A673 (cell line): Measurements from ENCODE around the gene POLR2J3. TPM values are rescaled to one million over a fixed set of nuclear protein-coding genes. Genes with fewer than 3 reads are reported as not detected.

Experiments
- total RNA-seq: library from RNA; stranded (reverse); gene quantifications from 2 replicates; pipeline ENCODE4 v1.2.3, GENCODE V29; 2021

Gene POLR2J3
- total RNA-seq, 1 experiment from 2014 or later, result 23.3 TPM

Other genes starting within 250 kb of the POLR2J3 start
- not detected in 2 replicates for gene SPDYE6, start 216.1 kb downstream of the POLR2J3 start, total RNA-seq
- gene PRKRIP1, start 176.2 kb downstream of the POLR2J3 start, total RNA-seq, result 24.9 and 30.8 TPM in 2 replicates
- gene ORAI2, start 139.0 kb downstream of the POLR2J3 start, total RNA-seq, result 35.2 and 37.0 TPM in 2 replicates
- gene ALKBH4, start 107.7 kb downstream of the POLR2J3 start, total RNA-seq, result 17.0 and 17.7 TPM in 2 replicates
- 43.8 and 48.5 TPM in 2 replicates for gene LRWD1, start 107.6 kb downstream of the POLR2J3 start, total RNA-seq
- 52.2 and 60.9 TPM in 2 replicates for gene POLR2J, start 93.7 kb downstream of the POLR2J3 start, total RNA-seq
- 1.8 and 4.6 TPM in 2 replicates for gene RASA4B, start 54.8 kb downstream of the POLR2J3 start, total RNA-seq
- gene UPK3BL2, start 28.9 kb downstream of the POLR2J3 start, total RNA-seq, result 4.3 and 7.3 TPM in 2 replicates
- not detected in 2 replicates for gene SPDYE2, start 21.4 kb downstream of the POLR2J3 start, total RNA-seq
- 9.2 and 13.8 TPM in 2 replicates for gene RASA4, start 44.2 kb upstream of the POLR2J3 start, total RNA-seq
- gene UPK3BL1, start 70.2 kb upstream of the POLR2J3 start, total RNA-seq, result 10.4 and 11.4 TPM in 2 replicates
- not detected in 2 replicates for gene SPDYE2B, start 77.7 kb upstream of the POLR2J3 start, total RNA-seq
- gene POLR2J2, start 99.1 kb upstream of the POLR2J3 start, total RNA-seq, result 5.2 and 7.2 TPM in 2 replicates
- gene FAM185A, start 176.4 kb upstream of the POLR2J3 start, total RNA-seq, result 4.6 and 6.7 TPM in 2 replicates